Chondrocyte (in vitro differentiated cells): ENCODE data around the gene TMEM170A. TPM values are rescaled to one million over a fixed set of nuclear protein-coding genes. Genes with fewer than 3 reads are reported as not detected.

Experiments used
- DNase-seq: peaks from one replicate; pipeline ENCODE4 v3.0.0; 2021; ENCODE audit warnings: mixed read lengths, low spot score
- H3K27ac Mint-ChIP-seq: one replicate; pipeline ENCODE4 v1.8.0; 2021; ENCODE audit warnings: mild to moderate bottlenecking, moderate library complexity, mixed read lengths; ENCODE audit not compliant: unreplicated experiment
- H3K27me3 Mint-ChIP-seq: 2 replicates; pipeline ENCODE4 v1.8.0; 2021; ENCODE audit warnings: low read depth, mixed read lengths
- H3K36me3 Mint-ChIP-seq: 2 replicates; pipeline ENCODE4 v1.8.0; 2021; ENCODE audit warnings: low read depth, mixed read lengths
- H3K4me1 Mint-ChIP-seq: 2 replicates; pipeline ENCODE4 v1.8.0; 2021; ENCODE audit warnings: low read depth, mild to moderate bottlenecking, mixed read lengths
- H3K4me3 Mint-ChIP-seq: one replicate; pipeline ENCODE4 v1.8.0; 2021; ENCODE audit warnings: mild to moderate bottlenecking, moderate library complexity, mixed read lengths; ENCODE audit not compliant: unreplicated experiment
- H3K9me3 Mint-ChIP-seq: 2 replicates; pipeline ENCODE4 v1.8.0; 2021; ENCODE audit warnings: low read depth, mixed read lengths
- CTCF ChIP-seq: fragments of 200-600 bp; sonication (generic); IDR thresholded peaks from 2 replicates; pipeline ENCODE4 v1.5.0; 2021; ENCODE audit warnings: antibody characterized with exemption, mild to moderate bottlenecking, moderate library complexity
- total RNA-seq: library from RNA; stranded (reverse); gene quantifications from 3 replicates; pipeline ENCODE4 v1.2.1, GENCODE V29; 2021

The TMEM170A gene
- total RNA-seq, 1 donor from 2014 or later: 13.4 TPM

- no peak for TF ChIP-seq CTCF
- no peaks in the 10 kb centered on the region for H3K27me3 Mint-ChIP-seq
- peaks cover 36% of the 10 kb centered on the region for H3K4me1 Mint-ChIP-seq
- H3K36me3 Mint-ChIP-seq: peaks cover 2% of the 10 kb centered on the region
- no peak overlapping the region for H3K4me3 Mint-ChIP-seq
- no peak for DNase-seq
- no peak overlapping the region for H3K27ac Mint-ChIP-seq
- H3K9me3 Mint-ChIP-seq: no peaks in the 10 kb centered on the region
Measured at GRCh38 chr16:75461575-75461974, 2.9 kb downstream of the TMEM170A start.

GRCh38 chr16:75460446-75460845, 4.0 kb downstream of the TMEM170A start:
- H3K27ac Mint-ChIP-seq: no peak overlapping the region
- H3K4me3 Mint-ChIP-seq: no peak overlapping the region
- DNase-seq: no peak
- H3K36me3 Mint-ChIP-seq: peaks cover 2% of the 10 kb centered on the region
- no peaks in the 10 kb centered on the region for H3K9me3 Mint-ChIP-seq
- no peak for TF ChIP-seq CTCF
- H3K4me1 Mint-ChIP-seq: peaks cover 39% of the 10 kb centered on the region
- H3K27me3 Mint-ChIP-seq: no peaks in the 10 kb centered on the region

- no peaks in the 10 kb centered on the region for H3K27me3 Mint-ChIP-seq
- peaks cover 37% of the 10 kb centered on the region for H3K4me1 Mint-ChIP-seq
- TF ChIP-seq CTCF: no peak
- no peaks in the 10 kb centered on the region for H3K9me3 Mint-ChIP-seq
- H3K4me3 Mint-ChIP-seq: no peak overlapping the region
- no peak overlapping the region for H3K27ac Mint-ChIP-seq
- peaks cover 2% of the 10 kb centered on the region for H3K36me3 Mint-ChIP-seq
- no peak for DNase-seq
Measured at GRCh38 chr16:75459691-75460090, 4.8 kb downstream of the TMEM170A start.

GRCh38 chr16:75458439-75458838, 6.0 kb downstream of the TMEM170A start:
- Mint-ChIP-seq H3K36me3 (peaks cover 2% of the 10 kb centered on the region), H3K27me3 (no peaks in the 10 kb centered on the region), H3K27ac (no peak overlapping the region), H3K4me1 (peaks cover 41% of the 10 kb centered on the region), H3K9me3 (no peaks in the 10 kb centered on the region), H3K4me3 (no peak overlapping the region)
- TF ChIP-seq CTCF: no peak
- DNase-seq: no peak

- Mint-ChIP-seq H3K4me3 (no peak overlapping the region), H3K9me3 (no peaks in the 10 kb centered on the region), H3K4me1 (peaks cover 41% of the 10 kb centered on the region), H3K36me3 (peaks cover 2% of the 10 kb centered on the region), H3K27me3 (no peaks in the 10 kb centered on the region), H3K27ac (no peak overlapping the region)
- TF ChIP-seq CTCF: no peak
- no peak for DNase-seq
Measured at GRCh38 chr16:75458029-75458428, 6.5 kb downstream of the TMEM170A start.
